HCT116 (cell line): Measurements from ENCODE around the gene SNED1.

Experiments used
- ATF3 ChIP-seq: IDR thresholded peaks from 2 replicates; pipeline ENCODE4 v1.6.1; 2012
- EZH2 ChIP-seq: fragments of 200-600 bp; sonication (generic); IDR thresholded peaks from 2 replicates; pipeline ENCODE4 v1.6.1; 2017; ENCODE audit warnings: antibody characterized with exemption, mixed run types
- POLR2A ChIP-seq: IDR thresholded peaks from 2 replicates; pipeline ENCODE4 v1.7.0; 2011; ENCODE audit warnings: borderline replicate concordance; ENCODE audit not compliant: insufficient read depth, insufficient read length; ENCODE audit errors: extremely low read depth
- RAD21 ChIP-seq: IDR thresholded peaks from 2 replicates; pipeline ENCODE4 v1.6.1; 2012; ENCODE audit warnings: low read depth, mild to moderate bottlenecking
- REST ChIP-seq: IDR thresholded peaks from 2 replicates; pipeline ENCODE4 v1.6.1; 2012; ENCODE audit warnings: low read depth
- SIN3A ChIP-seq: IDR thresholded peaks from 2 replicates; pipeline ENCODE4 v1.6.1; 2012; ENCODE audit warnings: low read depth
- SP1 ChIP-seq: IDR thresholded peaks from 2 replicates; pipeline ENCODE4 v1.6.1; 2012; ENCODE audit warnings: low read depth
- YY1 ChIP-seq: IDR thresholded peaks from 2 replicates; pipeline ENCODE4 v1.6.1; 2011; ENCODE audit warnings: low read length, low read depth, moderate library complexity, mild to moderate bottlenecking; ENCODE audit not compliant: insufficient replicate concordance; ENCODE audit errors: extremely low read depth
- ZBTB33 ChIP-seq: IDR thresholded peaks from 2 replicates; pipeline ENCODE4 v1.6.1; 2011; ENCODE audit warnings: mild to moderate bottlenecking, low read length, moderate library complexity; ENCODE audit not compliant: insufficient replicate concordance; ENCODE audit errors: extremely low read depth

GRCh38 chr2:241041589-241042158 lies 43.3 kb downstream of the SNED1 start:
- no peak for TF ChIP-seq YY1
- no peak for TF ChIP-seq REST
- TF ChIP-seq POLR2A = no peak
- TF ChIP-seq ATF3 = no peak
- no peak for TF ChIP-seq SP1
- no peak for TF ChIP-seq ZBTB33
- TF ChIP-seq RAD21 = no peak
- TF ChIP-seq EZH2 = no peak
- no peak for TF ChIP-seq SIN3A
